SK-N-SH (cell line): ENCODE data around the gene RPL22. TPM values are rescaled to one million over a fixed set of nuclear protein-coding genes. Genes with fewer than 3 reads are reported as not detected.

Source experiments
- CTCF ChIA-PET: fragments of 300-600, 350-600 bp; formaldehyde crosslinking; extraction: SDS; loops from one replicate; lab custom pipeline; 2021; lab: Yijun Ruan, JAX
- POLR2A ChIA-PET: fragments of 350-600 bp; sonication (Branson Sonifier 250); formaldehyde crosslinking; extraction: SDS; loops from one replicate; lab custom pipeline; 2020; ENCODE audit warnings: antibody characterized with exemption, inconsistent platforms; lab: Yijun Ruan, JAX
- DNase-seq: peaks from one replicate; pipeline ENCODE4 v3.0.0; 2012
- H2AFZ ChIP-seq: fragments of 200-600 bp; sonication (generic); 2 replicates; pipeline ENCODE4 v1.8.1; 2016; ENCODE audit warnings: antibody characterized with exemption, mild to moderate bottlenecking, low read depth
- H3F3A ChIP-seq: fragments of 200-600 bp; sonication (generic); replicated peaks from 2 replicates; pipeline ENCODE3; 2016; ENCODE audit warnings: antibody characterized with exemption, mild to moderate bottlenecking; ENCODE audit not compliant: insufficient read depth
- H3K27ac ChIP-seq, 2 experiments: fragments of 200-500 bp in 1 of 2; fragments of 200-600 bp in 1 of 2; sonication (Bioruptor generic) in 1 of 2; sonication (generic), shearing (Covaris generic) in 1 of 2; 2 replicates each; pipeline versions ENCODE4 v1.5.1 to v1.6.1; 2014 to 2016; ENCODE audit warnings: low read depth in 2 of 2, inconsistent platforms in 1 of 2, low read length in 1 of 2, mild to moderate bottlenecking in 1 of 2, mixed read lengths in 1 of 2
- H3K27me3 ChIP-seq: fragments of 200-600 bp; sonication (generic), shearing (Covaris generic); 2 replicates; pipeline ENCODE4 v1.6.1; 2016; ENCODE audit warnings: mixed run types; ENCODE audit not compliant: insufficient read depth
- H3K36me3 ChIP-seq, 2 experiments: fragments of 200-500 bp in 1 of 2; fragments of 200-600 bp in 1 of 2; sonication (Bioruptor generic) in 1 of 2; sonication (generic) in 1 of 2; replicated peaks in 1 of 2; 2 replicates each; pipeline versions ENCODE3 to v1.5.1; 2014 to 2016; ENCODE audit warnings: low read length in 1 of 2, mild to moderate bottlenecking in 1 of 2; ENCODE audit not compliant: insufficient read depth in 2 of 2, control insufficient read depth in 1 of 2
- H3K4me1 ChIP-seq, 2 experiments: fragments of 200-500 bp in 1 of 2; fragments of 200-600 bp in 1 of 2; sonication (Bioruptor generic) in 1 of 2; sonication (generic), shearing (Covaris generic) in 1 of 2; 2 replicates each; pipeline versions ENCODE4 v1.5.1 to v1.6.1; 2014 to 2016; ENCODE audit warnings: low read depth in 1 of 2, low read length in 1 of 2, mixed run types in 1 of 2; ENCODE audit not compliant: insufficient read depth in 2 of 2, control insufficient read depth in 1 of 2
- H3K4me2 ChIP-seq: fragments of 200-600 bp; sonication (generic), shearing (Covaris generic); 2 replicates; pipeline ENCODE4 v1.6.1; 2017; ENCODE audit warnings: mixed run types
- H3K4me3 ChIP-seq, 2 experiments: fragments of 200-500 bp in 1 of 2; fragments of 200-600 bp in 1 of 2; sonication (Bioruptor generic) in 1 of 2; sonication (generic), shearing (Covaris generic) in 1 of 2; 2 replicates each; pipeline versions ENCODE4 v1.5.1 to v1.8.1; 2014 to 2016; ENCODE audit warnings: low read depth in 2 of 2, inconsistent platforms in 1 of 2, low read length in 1 of 2, mild to moderate bottlenecking in 1 of 2, mixed read lengths in 1 of 2, moderate library complexity in 1 of 2
- H3K79me2 ChIP-seq: fragments of 200-600 bp; sonication (generic); 2 replicates; pipeline ENCODE4 v1.8.1; 2017; ENCODE audit warnings: mild to moderate bottlenecking; ENCODE audit not compliant: insufficient read depth
- H3K9ac ChIP-seq: fragments of 200-600 bp; sonication (generic); 2 replicates; pipeline ENCODE4 v1.6.1; 2017; ENCODE audit warnings: mixed run types
- H3K9me2 ChIP-seq: fragments of 200-600 bp; sonication (generic); 2 replicates; pipeline ENCODE4 v1.6.1; 2017; ENCODE audit warnings: mixed run types
- H3K9me3 ChIP-seq: fragments of 200-600 bp; sonication (generic); 2 replicates; pipeline ENCODE4 v1.6.1; 2017; ENCODE audit warnings: mixed run types, mild to moderate bottlenecking, moderate library complexity
- H4K20me1 ChIP-seq: fragments of 200-600 bp; sonication (generic); 2 replicates; pipeline ENCODE4 v1.6.1; 2017; ENCODE audit warnings: mild to moderate bottlenecking, mixed run types; ENCODE audit not compliant: insufficient read depth
- CTCF ChIP-seq: fragments of 200-600 bp; sonication (generic); IDR thresholded peaks from 2 replicates; pipeline ENCODE4 v1.6.1; 2017; ENCODE audit warnings: antibody characterized with exemption, mild to moderate bottlenecking, moderate library complexity
- ELF1 ChIP-seq: IDR thresholded peaks from 2 replicates; pipeline ENCODE4 v1.4.0; 2012
- FOSL2 ChIP-seq: IDR thresholded peaks from 2 replicates; pipeline ENCODE4 v1.4.0; 2012; ENCODE audit warnings: low read depth, mild to moderate bottlenecking, moderate library complexity, borderline replicate concordance
- GATA2 ChIP-seq: sonication (generic); formaldehyde crosslinking; IDR thresholded peaks from 2 replicates; pipeline ENCODE4 v1.5.0; 2020; ENCODE audit warnings: mild to moderate bottlenecking, missing genetic modification reagents
- JUND ChIP-seq: IDR thresholded peaks from 2 replicates; pipeline ENCODE4 v1.4.0; 2012
- MAX ChIP-seq: IDR thresholded peaks from 2 replicates; pipeline ENCODE4 v1.4.0; 2012; ENCODE audit warnings: low read depth
- NRF1 ChIP-seq: IDR thresholded peaks from 2 replicates; pipeline ENCODE4 v1.6.1; 2012; ENCODE audit warnings: low read depth, mild to moderate bottlenecking, low read length
- PBX3 ChIP-seq: IDR thresholded peaks from 2 replicates; pipeline ENCODE4; 2012
- POLR2AphosphoS5 ChIP-seq: IDR thresholded peaks from 2 replicates; pipeline ENCODE4 v1.6.1; 2012; ENCODE audit warnings: low read depth, low read length
- RCOR1 ChIP-seq: fragments of 150-350 bp; IDR thresholded peaks from 2 replicates; pipeline ENCODE4 v1.6.1; 2017; ENCODE audit warnings: antibody characterized with exemption, low read length
- TCF12 ChIP-seq: IDR thresholded peaks from 2 replicates; pipeline ENCODE4 v1.4.0; 2012
- USF2 ChIP-seq: fragments of 150-350 bp; IDR thresholded peaks from 2 replicates; pipeline ENCODE4 v1.6.1; 2017; ENCODE audit warnings: antibody characterized with exemption, low read length, low read depth, borderline replicate concordance
- WGBS: methylation state at CpG from one replicate; pipeline ENCODE4 v1.1.6; 2017; ENCODE audit warnings: low lambda C conversion rate; 5-methylcytosine and 5-hydroxymethylcytosine counted together
- polyA plus RNA-seq, 3 experiments: library from polyadenylated mRNA; depleted of rRNA; stranded (reverse); fragments of >200 nt; gene quantifications; 2 replicates each; pipeline ENCODE4 v1.2.3, GENCODE V29; 2012

RPL22 gene
- polyA plus RNA-seq, 1 of the 3 experiments (the other 2 are of a cell fraction) = 140 TPM

GRCh38 chr1:6218375-6219164, 19.2 kb upstream of the RPL22 start:
- Histone ChIP-seq H3K36me3 (peaks cover 0 to 16% of the 10 kb centered on the region in 2 experiments), H3K4me3 (no peak overlapping the region), H3K4me2 (no peak overlapping the region), H2AFZ (no peak overlapping the region), H3K9ac (no peak overlapping the region), H4K20me1 (no peaks in the 10 kb centered on the region), H3F3A (no peaks in the 10 kb centered on the region), H3K27me3 (no peaks in the 10 kb centered on the region)
- 94% methylated on average over 14 of the region's 16 CpGs for WGBS
- peak; percentile 10 for DNase-seq
- POLR2A ChIA-PET = interaction anchor here (0.6 kb wide), 1 partner anchor 158 kb away, joined by 4 read pairs; no protein-coding TSS in a partner anchor
- no peak for TF ChIP-seq PBX3
- TF ChIP-seq FOSL2 = no peak
- TF ChIP-seq GATA2 = no peak
- TF ChIP-seq RCOR1 = no peak
- no peak for TF ChIP-seq POLR2AphosphoS5
- TF ChIP-seq TCF12 = no peak
- TF ChIP-seq, all 33 proteins: peak for 0
- Histone ChIP-seq H3K9me2 (no peaks in the 10 kb centered on the region), H3K27ac (no peak overlapping the region), H3K9me3 (no peaks in the 10 kb centered on the region), H3K79me2 (peaks cover 3% of the 10 kb centered on the region; the same call in 1 of the 2 replicates), H3K4me1 (no peaks in the 10 kb centered on the region)
- CTCF ChIA-PET = interaction anchor here (1.4 to 2.5 kb wide), 2 partner anchors 9 to 10 kb away, joined by 3 to 10 read pairs; no protein-coding TSS in a partner anchor

- ChIA-PET CTCF (interaction anchor here (0.5 to 1.0 kb wide), 3 partner anchors 13 to 368 kb away, joined by 3 read pairs; no protein-coding TSS in a partner anchor), POLR2A (no interaction called here)
These were observed 13.0 kb upstream of the RPL22 start for GRCh38 chr1:6212193-6212959.

More at GRCh38 chr1:6212193-6212959, 13.0 kb upstream of the RPL22 start:
- H3K9ac ChIP-seq = no peak overlapping the region
- H3F3A ChIP-seq = no peaks in the 10 kb centered on the region
- H3K4me3 ChIP-seq = no peak overlapping the region
- no peak for TF ChIP-seq PBX3
- TF ChIP-seq ELF1 = no peak
- no peak for TF ChIP-seq POLR2AphosphoS5
- TF ChIP-seq CTCF = no peak
- no peak for TF ChIP-seq NRF1
- no peak for TF ChIP-seq JUND
- TF ChIP-seq USF2 = no peak
- no peak for TF ChIP-seq MAX
- TF ChIP-seq TCF12 = no peak
- H3K27me3 ChIP-seq = no peaks in the 10 kb centered on the region
- H3K9me2 ChIP-seq = no peaks in the 10 kb centered on the region
- H3K4me2 ChIP-seq = no peak overlapping the region
- H3K36me3 ChIP-seq = peaks cover 0 to 11% of the 10 kb centered on the region in 2 experiments
- no peak overlapping the region for H3K27ac ChIP-seq
- H3K4me1 ChIP-seq = peaks cover 0 to 18% of the 10 kb centered on the region in 2 experiments; a peak in 1 of 4 replicates
- 94% methylated on average over 3 of the region's 20 CpGs for WGBS
- no peaks in the 10 kb centered on the region for H3K9me3 ChIP-seq
- DNase-seq = no peak
- H3K79me2 ChIP-seq = no peaks in the 10 kb centered on the region
- H4K20me1 ChIP-seq = no peaks in the 10 kb centered on the region
- H2AFZ ChIP-seq = no peak overlapping the region
